Hepatocyte (in vitro differentiated cells): Measurements from ENCODE around the gene RIPOR2.
"Not testable (repeated sequence)": the region's sequence is repeated elsewhere in the genome, so short reads cannot be mapped to it uniquely, and the experiment has no call there.

Experiments
- EZH2 ChIP-seq: fragments of 200-600 bp; sonication (generic); IDR thresholded peaks from 2 replicates; pipeline ENCODE4 v1.6.1; 2016; ENCODE audit warnings: antibody characterized with exemption, mild to moderate bottlenecking, borderline replicate concordance
- EZH2phosphoT487 ChIP-seq: fragments of 200-600 bp; sonication (generic); IDR thresholded peaks from one replicate; pipeline ENCODE4 v1.6.1; 2018; ENCODE audit warnings: antibody characterized with exemption, mild to moderate bottlenecking, low read depth, moderate library complexity; ENCODE audit not compliant: unreplicated experiment, severe bottlenecking
- TF ChIP-seq, protein P1 (sequence below): fragments of 200-600 bp; sonication (generic); IDR thresholded peaks from 2 replicates; pipeline ENCODE4 v1.5.1; 2016; ENCODE audit warnings: antibody characterized with exemption, mild to moderate bottlenecking; ENCODE audit not compliant: poor library complexity

DNA sequence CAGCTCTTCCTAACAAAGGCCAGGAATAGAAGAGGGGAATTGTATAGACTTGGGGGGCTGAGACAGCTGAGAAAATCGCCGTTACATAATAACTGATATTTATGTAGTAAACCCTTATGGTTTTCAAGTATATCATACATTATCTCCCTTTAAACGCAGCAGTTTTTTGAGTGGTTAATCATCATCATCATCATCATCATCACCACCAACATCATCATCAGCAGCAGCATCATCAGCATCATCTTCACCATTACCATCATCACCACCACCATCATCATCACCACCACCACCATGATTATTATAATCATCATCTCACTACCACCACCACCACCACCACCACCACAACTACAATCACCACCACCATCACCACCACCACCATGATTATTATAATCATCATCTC is 9.1 kb downstream of the RIPOR2 start:
- TF ChIP-seq, protein P1, sequence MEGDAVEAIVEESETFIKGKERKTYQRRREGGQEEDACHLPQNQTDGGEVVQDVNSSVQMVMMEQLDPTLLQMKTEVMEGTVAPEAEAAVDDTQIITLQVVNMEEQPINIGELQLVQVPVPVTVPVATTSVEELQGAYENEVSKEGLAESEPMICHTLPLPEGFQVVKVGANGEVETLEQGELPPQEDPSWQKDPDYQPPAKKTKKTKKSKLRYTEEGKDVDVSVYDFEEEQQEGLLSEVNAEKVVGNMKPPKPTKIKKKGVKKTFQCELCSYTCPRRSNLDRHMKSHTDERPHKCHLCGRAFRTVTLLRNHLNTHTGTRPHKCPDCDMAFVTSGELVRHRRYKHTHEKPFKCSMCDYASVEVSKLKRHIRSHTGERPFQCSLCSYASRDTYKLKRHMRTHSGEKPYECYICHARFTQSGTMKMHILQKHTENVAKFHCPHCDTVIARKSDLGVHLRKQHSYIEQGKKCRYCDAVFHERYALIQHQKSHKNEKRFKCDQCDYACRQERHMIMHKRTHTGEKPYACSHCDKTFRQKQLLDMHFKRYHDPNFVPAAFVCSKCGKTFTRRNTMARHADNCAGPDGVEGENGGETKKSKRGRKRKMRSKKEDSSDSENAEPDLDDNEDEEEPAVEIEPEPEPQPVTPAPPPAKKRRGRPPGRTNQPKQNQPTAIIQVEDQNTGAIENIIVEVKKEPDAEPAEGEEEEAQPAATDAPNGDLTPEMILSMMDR = not testable (repeated sequence)
- not testable (repeated sequence) for TF ChIP-seq EZH2phosphoT487, EZH2
